NB4 (cell line): ENCODE results near the gene SRRD.

Experiments used
- DNase-seq: peaks from one replicate; pipeline ENCODE4 v3.0.0; 2010; ENCODE audit warnings: low read depth
- H3K4me3 ChIP-seq: one replicate; pipeline ENCODE4 v1.5.1; 2011; ENCODE audit warnings: mild to moderate bottlenecking, low read depth, low read length, moderate library complexity
- CTCF ChIP-seq: IDR thresholded peaks from one replicate; pipeline ENCODE4 v1.5.1; 2012; ENCODE audit warnings: low read depth, low read length
- MAX ChIP-seq: IDR thresholded peaks from 2 replicates; pipeline ENCODE4 v1.6.1; 2011; ENCODE audit warnings: low read depth, low read length
- MYC ChIP-seq: IDR thresholded peaks from 2 replicates; pipeline ENCODE4 v1.6.1; 2011; ENCODE audit warnings: low read depth, low read length
- POLR2A ChIP-seq: IDR thresholded peaks from 2 replicates; pipeline ENCODE4 v1.6.1; 2011; ENCODE audit warnings: mild to moderate bottlenecking; ENCODE audit not compliant: insufficient read length; ENCODE audit errors: extremely low read depth

The SRRD gene

GRCh38 chr22:26442086-26442756 is 41.5 kb upstream of the SRRD start:
- DNase-seq: no peak
- no peak for TF ChIP-seq CTCF
- no peak overlapping the region for H3K4me3 ChIP-seq

- DNase-seq: no peak
- TF ChIP-seq MYC (no peak), MAX (no peak), POLR2A (no peak), CTCF (no peak)
- H3K4me3 ChIP-seq: no peak overlapping the region
Observed at GRCh38 chr22:26443901-26444690, 39.6 kb upstream of the SRRD start.

GRCh38 chr22:26444777-26445176 is 38.9 kb upstream of the SRRD start:
- H3K4me3 ChIP-seq: no peak overlapping the region
- no peak for DNase-seq
- TF ChIP-seq MYC (no peak), MAX (no peak), CTCF (no peak), POLR2A (no peak)

- TF ChIP-seq POLR2A (no peak), MYC (no peak), MAX (no peak), CTCF (no peak)
- no peak for DNase-seq
Observed at GRCh38 chr22:26445577-26446275, 38.0 kb upstream of the SRRD start.

GRCh38 chr22:26446808-26447515 is 36.7 kb upstream of the SRRD start:
- DNase-seq: no peak
- TF ChIP-seq CTCF: no peak
- no peak overlapping the region for H3K4me3 ChIP-seq

More at GRCh38 chr22:26445577-26446275, 38.0 kb upstream of the SRRD start:
- H3K4me3 ChIP-seq: no peak overlapping the region
